HG02852 (cell line): ENCODE data around the gene NDUFAF3.

Source experiments
- ATAC-seq: cut with Tn5 transposase; IDR thresholded peaks from one replicate; pipeline ENCODE4 v1.9.1; 2021; ENCODE audit warnings: mild to moderate bottlenecking, moderate library complexity; ENCODE audit not compliant: unreplicated experiment

Gene NDUFAF3

DNA sequence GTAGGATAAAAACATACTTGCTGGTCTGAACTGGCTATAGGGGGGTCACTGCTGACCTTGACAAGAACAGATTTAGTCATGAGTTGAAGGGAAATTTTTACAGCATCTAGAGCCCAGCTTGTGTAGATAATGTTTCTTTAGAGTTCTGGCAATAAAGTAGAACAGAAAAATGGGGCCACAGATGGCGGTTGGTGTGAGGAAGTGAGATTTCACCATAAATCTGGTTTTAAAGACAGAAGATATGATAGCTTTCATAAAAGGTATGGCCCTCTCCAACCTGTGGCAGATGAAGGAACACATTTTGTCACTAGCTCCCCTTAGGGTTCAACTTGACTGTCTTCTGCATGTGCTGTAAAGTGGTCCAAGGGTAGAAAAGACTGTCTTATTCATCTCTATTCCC, 31.6 kb downstream of the NDUFAF3 start:
- no peak for ATAC-seq

DNA sequence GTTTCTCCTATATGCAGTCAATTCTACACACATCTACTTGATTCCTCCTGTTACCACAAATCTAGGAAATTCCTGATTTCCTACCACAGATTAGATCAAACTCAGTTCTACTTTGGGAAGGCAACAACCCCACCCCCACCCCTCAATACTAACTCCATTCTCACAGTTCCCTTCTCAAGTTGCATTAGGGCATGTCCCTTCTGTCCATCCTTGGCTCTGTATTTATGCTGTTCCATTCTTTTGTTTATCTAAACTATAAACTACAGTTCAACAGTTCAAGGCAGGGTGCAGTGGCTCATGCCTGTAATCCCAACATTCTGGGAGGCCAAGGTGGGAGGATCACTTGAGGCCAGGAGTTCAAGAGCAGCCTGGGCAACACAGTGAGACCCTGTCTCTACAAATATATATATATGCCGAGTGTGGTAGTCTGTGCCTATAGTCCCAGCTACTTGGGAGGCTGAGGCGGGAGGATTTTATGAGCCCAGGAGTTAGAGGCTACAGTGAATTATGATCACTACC, 32.5 kb downstream of the NDUFAF3 start:
- ATAC-seq, result no peak

DNA sequence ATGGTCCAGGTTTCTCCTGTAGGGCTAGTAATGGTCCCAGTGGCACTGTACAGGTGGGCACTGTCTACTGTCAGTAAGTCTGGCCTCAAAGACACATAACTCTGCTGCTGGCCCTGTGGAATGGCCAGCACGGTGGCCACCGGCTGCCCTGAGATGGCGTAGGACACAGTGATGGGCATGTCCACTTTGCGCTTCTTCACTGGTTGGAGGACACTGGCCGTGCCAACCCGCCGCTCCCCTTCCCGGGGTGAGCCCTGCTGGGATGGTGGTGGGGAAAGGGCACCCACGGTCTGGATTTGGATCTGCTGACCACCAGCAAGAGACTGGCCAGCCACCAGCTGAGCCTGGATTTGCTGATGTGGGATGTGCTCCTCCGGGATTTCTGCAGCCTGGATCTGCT, 35.3 kb downstream of the NDUFAF3 start:
- no peak for ATAC-seq

DNA sequence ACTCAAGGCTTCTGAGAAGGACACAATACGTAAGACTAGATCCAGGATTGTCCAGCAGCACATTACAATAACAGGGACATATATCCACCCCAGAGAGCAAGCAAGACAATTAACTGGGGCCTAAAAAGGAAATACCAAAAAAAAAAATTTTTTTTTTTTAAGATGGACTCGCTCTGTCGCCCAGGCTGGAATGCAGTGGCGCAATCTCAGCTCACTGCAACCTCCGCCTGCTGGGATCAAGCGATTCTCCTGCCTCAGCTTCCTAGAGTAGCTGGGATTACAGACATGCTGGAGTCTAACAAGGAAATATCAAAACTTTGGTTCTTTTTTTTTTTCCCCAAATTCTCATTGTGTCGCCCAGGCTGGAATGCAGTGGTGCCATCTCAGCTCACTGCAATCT, 36.1 kb downstream of the NDUFAF3 start:
- ATAC-seq, result no peak
